Activated CD8-positive, alpha-beta memory T cell treated with anti-CD3 and anti-CD28 coated beads for 36 hours (primary cell): ENCODE data around the gene PHKB. TPM values are rescaled to one million over a fixed set of nuclear protein-coding genes. Genes with fewer than 3 reads are reported as not detected.
"Not testable (repeated sequence)": the region's sequence is repeated elsewhere in the genome, so short reads cannot be mapped to it uniquely, and the experiment has no call there.

ENCODE experiments used
- CTCF ChIA-PET: fragments of 350-600 bp; sonication (Branson Sonifier 250); formaldehyde crosslinking; loops from one replicate; lab custom pipeline; 2021; ENCODE audit warnings: antibody characterized with exemption; lab: Charles Lee
- POLR2A ChIA-PET: fragments of 350-600 bp; sonication (Branson Sonifier 250); formaldehyde crosslinking; loops from one replicate; lab custom pipeline; 2021; ENCODE audit warnings: antibody characterized with exemption; lab: Charles Lee
- total RNA-seq, 2 experiments: library from RNA; stranded (reverse); gene quantifications; one replicate each; pipeline ENCODE4 v1.2.3, GENCODE V29; 2021

PHKB gene
- total RNA-seq, 2 experiments from 2014 or later = 21.5 to 26.5 TPM

DNA sequence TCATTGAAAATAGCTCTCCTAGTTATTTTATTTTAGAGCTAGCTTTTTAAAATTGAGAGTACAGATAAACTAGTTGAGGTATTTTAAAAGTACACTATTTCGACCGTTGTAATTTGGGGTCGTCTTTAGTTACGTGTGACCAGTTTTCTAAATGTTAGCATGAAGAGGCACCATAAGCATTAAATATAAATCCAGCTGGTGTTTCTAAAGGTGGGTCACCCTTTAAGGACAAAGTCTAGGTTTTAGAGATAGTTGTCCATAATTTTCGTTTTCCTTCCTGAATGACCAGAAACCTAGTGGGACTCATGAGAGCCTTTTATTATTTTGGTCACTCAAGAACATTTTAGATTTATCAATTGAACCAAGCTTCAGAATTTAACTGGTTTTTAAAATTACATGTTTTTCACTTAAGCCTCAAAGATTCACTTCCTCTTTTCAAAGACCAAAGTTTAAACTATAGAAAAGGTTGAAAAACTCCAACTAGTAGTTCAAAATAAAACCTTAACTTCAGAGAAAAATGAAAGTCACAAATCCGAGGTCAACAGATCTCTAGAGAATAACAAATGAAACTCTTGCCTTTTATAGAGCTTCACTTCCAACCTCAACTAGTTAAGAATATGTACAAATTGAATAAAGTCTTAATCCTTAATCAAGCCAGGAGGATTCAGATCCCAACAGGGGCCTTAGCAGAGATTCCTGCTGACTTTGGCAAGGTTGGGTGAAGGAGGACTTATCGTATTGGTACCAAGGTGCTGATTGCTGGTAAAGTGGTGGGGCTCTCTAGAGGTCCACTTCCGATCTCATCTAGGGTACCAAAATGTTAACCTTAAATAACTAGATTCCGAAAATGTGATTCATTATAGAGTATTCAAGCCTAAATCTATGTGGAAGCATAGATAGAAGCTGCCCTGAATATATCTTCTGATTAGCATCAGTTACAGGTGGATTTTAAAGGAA lies 32.5 kb downstream of the PHKB start:
- CTCF ChIA-PET = no interaction called here
- POLR2A ChIA-PET = no interaction called here

DNA sequence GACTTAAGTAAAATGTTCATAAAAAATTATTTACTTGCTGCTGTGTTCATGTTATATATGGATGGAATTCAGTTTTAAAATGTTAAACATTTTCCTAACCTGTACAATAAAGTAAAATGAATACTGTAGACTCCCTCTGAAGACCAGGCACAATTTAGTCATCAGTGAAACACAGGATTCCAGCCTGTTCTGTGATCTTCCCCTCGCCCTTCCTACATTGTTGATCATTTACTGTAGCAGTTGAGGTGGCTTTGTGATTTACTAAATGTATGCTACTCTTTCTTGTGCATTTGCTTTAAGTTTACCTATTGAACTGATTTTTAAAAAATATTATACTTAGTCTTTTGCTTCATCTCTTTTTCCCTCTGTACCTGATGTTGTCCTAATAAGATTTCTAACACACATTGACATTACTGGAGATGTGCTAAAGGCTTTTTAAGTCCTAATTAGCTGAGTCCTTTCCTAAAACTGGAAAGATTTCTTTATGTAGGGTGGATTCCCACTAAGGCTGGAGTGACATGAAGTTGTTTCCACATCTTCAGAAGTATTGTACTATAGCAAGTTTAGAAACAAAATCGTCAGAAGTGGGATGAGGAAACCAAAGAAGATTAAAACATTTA lies 38.1 kb downstream of the PHKB start:
- ChIA-PET CTCF (no interaction called here), POLR2A (no interaction called here)

DNA sequence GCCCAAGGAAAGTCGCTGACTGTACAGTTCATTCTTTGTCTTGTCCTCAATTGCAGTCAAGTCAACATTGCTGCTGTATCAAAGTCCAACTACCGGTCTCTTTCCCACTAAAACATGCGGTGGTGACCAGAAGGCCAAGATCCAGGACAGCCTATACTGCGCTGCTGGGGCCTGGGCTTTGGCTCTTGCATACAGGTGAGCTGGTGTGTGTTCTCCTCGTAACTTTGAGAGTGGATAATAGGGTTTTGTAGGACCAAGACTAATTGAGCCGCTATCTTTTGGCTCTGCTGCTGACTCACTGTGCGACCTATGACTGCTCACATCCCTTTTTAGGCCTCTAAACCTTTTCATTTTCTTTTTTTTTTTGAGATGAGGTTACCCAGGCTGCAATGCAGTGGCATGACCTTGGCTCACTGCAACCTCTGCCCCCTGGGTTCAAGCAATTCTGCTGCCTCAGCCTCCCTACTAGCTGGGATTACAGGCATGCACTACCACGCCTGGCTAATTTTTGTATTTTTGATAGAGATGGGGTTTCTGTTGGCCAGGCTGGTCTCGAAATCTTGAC lies 38.7 kb downstream of the PHKB start:
- POLR2A ChIA-PET = no interaction called here

DNA sequence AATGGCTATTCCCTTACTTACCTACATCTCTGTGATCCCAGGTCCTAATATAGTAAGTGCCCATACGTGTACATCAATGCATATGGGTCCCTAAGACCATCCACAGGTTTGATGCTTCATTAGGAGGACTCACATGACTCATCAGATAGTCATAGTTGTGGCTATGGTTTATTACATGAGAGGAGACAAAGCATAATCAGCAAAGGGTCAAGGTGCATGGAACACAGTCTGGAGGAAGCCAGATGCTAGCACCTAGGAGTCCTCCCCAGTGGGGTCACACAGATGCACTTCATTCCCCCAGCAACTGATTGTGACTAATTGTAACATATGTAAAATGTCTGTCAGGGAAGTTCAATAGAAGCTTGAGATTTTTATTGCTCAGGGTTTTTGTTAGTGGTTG lies 42.8 kb downstream of the PHKB start:
- ChIA-PET POLR2A (no interaction called here), CTCF (interaction anchor here (0.6 kb wide), 1 partner anchor 136 kb away, joined by 3 read pairs; no protein-coding TSS in a partner anchor)

More for the DNA sequence above, 38.7 kb downstream of the PHKB start:
- CTCF ChIA-PET = no interaction called here

DNA sequence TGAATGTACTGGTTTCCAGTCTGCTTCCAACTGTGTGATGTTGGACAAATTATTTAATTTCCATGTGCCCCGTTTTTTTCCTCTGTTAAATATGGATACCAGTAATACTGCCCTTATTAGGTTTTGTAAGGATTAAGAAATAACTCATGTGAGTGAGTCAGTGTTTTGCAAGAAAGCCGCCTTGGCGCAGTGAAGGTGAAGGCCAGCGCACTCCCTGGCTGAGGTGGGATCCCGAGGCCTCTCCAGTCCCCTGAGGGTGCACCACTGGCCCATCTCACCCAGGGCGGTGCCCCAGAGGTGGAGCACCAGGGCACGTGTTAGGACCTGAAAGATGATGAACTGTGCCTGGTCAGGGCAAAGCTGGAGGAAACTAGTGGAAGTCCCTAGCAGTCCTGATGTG lies 43.5 kb downstream of the PHKB start:
- ChIA-PET POLR2A (no interaction called here), CTCF (no interaction called here)

DNA sequence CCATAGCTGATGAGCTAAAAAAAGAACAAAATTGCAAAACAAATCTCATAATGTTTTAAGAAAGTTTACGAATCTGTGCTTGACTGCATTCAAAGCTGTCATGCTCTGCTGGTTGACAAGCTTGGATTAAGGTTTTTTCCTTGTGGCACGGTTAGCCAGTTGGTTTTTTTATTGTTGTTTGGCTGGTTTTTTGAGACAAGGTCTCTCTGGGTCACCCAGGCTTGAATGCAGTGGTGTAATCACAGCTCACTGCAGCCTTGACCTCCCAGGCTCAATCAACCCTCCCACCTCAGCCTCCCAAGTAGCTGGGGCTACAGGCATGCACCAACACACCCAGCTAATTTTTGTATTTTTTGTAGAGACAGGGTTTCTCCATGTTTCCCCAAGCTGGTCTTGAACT lies 45.7 kb downstream of the PHKB start:
- ChIA-PET CTCF (no interaction called here), POLR2A (no interaction called here)

DNA sequence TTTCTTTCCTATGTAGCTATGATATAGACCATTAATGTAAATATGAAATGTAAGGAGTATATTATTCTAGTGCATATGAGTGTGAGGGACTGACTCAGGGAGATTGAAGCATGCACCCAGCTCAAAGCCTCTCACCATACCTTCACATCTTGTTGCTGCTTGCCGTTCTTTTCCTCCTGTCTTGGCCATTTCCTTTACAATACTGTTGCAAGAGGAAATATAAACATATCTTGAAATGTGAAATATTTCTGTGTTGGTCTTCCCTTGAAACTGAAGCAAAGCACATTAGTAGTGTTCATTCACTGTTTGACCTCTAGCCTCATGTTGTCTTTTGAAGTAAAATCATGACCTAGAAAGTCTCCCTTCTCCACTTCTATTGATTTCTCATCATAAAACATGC lies 46.6 kb downstream of the PHKB start:
- POLR2A ChIA-PET = no interaction called here
- CTCF ChIA-PET = no interaction called here

DNA sequence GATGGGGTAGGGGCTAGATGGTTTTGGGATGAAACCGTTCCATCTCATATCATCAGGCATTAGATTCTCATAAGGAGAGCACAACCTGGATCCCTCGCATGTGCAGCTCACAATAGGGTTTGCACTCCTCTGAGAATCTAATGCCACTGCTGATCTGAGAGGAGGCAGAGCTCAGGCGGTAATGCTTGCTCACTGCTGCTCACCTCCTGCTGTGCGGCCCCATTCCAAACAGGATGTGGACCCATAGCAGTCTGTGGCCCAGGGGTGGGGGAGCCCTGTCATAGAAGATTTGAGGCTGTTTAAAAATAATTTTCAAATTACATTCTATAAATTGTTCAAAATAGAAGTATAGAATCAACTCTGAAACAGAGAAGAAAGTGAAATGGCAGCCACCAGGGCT lies 50.8 kb downstream of the PHKB start:
- ChIA-PET POLR2A (no interaction called here), CTCF (no interaction called here)

DNA sequence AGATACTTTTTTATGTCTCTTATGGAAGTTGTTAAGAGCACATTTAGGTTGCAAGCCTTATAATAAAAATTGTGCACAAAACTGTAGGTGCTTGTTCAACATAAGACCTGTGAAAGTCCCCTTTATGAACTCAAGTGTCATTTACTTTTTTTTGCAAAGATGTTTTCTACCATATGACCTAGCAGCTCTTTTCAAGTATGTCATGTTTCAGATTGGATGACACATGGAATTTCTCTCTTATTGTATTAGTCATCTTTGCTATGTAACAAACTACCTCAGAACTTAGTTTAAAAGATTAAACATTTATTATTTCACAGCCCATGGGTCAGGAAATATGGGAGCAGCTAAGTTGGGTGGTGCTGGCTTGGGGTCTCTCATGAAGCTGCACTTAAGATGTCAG lies 57.9 kb downstream of the PHKB start:
- POLR2A ChIA-PET = no interaction called here
- CTCF ChIA-PET = no interaction called here

DNA sequence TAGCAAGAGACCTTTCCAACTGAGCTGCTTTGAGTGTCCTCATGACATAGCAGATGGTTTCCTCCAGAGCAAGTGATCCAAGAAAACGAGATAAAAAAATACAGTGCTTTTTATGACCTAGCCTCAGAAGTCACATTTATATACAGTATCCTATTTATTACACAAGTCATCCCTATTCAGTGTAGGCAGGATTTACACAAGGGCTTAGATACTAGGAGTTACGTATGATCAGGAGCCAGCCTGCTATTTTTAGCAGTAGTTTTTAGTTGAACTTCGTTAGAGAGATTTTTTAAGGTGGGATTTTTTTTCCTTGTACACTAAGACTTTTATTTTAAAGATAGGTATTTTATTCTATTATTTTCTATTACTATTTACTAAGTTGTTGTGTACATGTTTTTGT lies 58.4 kb downstream of the PHKB start:
- CTCF ChIA-PET = no interaction called here
- POLR2A ChIA-PET = no interaction called here

DNA sequence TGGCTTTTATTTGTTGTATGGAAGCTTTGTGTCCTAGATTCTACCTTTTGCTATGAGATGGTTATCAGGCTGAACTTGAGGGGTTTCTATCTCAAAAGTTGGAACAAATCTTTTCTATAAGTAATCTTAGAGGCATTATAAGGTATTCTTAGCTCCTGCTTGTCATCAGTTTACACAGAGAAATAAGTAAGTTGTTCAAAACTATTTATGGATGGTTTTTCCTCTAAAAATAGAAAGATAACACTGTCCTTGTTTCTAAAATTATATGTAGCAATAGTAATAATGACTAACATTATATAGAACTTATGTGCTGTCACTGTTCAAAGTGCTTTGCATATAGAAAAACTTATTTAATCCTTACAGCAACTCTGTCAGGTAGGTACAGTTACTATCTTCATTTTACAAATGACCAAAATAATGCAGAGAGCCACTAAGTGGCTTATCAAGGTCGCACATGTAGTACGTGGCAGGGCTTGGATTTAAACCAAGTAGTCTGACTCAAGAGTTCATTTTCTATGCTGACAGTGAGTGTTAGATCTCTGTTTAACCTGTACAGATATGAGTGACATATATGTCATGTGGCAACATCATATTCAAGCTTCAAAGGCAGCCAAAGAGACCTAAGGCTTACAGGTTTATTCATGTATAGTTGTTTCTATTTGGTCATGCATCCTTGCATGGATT lies 59.0 kb downstream of the PHKB start:
- ChIA-PET POLR2A (no interaction called here), CTCF (no interaction called here)

DNA sequence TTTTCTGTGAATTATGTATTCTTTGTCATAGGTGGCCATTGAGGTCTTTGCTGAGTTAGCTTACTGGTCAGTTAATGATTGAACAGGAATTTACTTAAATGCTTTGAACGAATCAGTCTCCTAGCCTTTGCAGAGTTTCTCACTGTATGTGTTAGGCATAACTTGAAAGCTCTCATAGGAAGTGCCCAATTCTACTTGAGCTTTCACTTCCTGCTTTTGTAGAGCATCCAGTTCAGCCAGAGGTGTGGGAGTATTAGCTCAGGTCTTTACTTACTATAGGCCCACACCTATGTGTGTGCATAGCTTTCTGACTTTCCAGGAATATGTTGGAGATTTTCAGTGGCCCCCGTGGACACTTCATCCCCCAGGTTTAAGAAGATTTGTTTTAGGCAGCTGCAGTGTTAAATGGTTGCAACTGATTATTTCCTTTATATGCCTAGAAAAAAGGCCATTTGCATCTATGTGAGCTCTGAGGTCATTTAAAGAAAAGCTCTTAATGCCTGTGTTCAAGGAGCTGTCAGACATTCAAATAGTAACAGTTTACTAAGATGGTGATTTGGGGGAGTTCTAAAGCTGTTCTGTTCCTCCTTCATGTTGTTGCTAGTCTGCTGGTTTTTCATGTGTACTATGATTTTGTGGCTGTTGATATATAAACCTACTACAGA lies 62.3 kb downstream of the PHKB start:
- ChIA-PET POLR2A (no interaction called here), CTCF (no interaction called here)

DNA sequence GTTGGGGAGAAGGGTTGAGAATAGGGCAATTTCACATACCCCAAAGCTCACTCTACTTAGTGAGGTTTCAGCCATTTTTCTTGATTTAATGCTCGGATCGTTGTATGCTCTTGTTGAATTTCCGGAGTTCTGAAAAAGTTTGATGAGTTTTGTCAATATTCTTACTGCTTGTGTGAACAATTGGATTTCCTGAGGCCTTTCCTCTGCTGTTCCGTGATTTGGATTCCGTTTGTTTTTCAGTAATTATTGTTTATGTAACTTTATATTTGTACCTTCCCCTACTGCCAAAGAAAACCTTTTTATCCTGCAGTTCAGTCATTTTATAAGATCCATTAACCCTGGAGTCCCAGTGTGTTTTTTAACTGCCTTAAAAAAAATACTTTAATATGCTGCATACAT lies 62.9 kb downstream of the PHKB start:
- POLR2A ChIA-PET = no interaction called here

DNA sequence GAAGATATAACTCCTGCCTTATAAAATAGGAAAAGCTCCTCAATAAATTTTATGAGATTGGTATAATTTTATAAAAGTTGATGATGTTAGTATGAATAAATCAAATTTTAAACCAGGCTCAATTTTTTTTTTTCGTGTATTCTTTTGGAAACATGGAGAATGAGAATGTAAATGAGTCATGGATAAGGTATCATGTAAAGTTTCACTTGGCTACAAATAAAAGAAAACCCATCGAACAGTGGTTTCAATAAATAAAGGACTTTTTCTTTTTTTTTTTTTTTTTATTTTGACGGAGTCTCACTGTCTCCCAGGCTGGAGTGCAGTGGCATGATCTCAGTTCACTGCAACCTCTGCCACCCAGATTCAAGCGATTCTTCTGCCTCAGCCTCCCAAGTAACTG lies 67.3 kb downstream of the PHKB start:
- ChIA-PET POLR2A (no interaction called here), CTCF (no interaction called here)

More for the DNA sequence above, 62.9 kb downstream of the PHKB start:
- CTCF ChIA-PET = no interaction called here

DNA sequence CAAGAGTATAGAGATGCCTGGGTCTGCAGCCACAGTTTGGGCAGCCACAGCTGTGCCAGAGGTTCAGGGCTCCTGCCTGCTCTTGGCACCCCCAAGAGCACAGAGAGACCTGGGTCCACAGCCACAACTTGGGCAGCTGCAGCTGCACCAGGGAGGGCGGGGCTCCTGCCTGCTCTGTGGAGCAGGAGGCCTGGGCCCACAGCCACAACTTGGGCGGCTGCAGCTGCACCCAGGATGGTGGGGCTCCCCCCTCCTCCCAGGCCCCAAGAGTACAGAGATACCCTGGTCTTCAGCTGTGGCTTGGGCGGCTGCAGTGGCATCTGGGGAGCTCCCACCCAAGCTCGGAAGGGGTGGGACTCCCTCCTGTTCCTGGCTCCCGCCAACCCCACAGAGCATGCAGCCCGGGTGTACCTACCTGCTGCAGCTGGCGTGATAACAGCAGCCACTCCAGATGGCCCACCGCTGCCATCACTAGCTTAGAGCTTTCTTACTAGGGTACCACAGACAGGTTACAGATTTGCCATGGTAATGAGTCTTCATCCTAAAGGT lies 72.7 kb downstream of the PHKB start:
- CTCF ChIA-PET = no interaction called here
- POLR2A ChIA-PET = no interaction called here

DNA sequence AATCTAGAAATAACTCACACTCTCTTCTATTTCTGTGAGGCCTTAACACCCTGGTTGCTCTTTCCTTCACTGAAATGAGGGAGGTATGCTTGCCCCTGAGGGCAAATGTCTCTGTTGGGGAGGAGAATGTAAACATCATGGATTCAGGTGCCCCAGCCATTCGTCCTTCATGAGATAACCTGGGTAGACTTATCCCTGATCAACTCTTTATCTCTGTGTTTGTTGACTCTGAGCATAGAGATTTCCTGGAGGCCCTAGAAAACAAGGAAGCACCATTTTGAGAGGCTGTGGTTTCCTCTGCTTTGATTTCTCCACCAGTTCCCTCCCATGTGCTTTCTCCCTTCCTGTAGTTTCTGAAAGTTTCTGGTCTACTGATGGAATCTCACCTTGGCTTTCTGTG lies 77.3 kb downstream of the PHKB start:
- ChIA-PET CTCF (no interaction called here), POLR2A (no interaction called here)

DNA sequence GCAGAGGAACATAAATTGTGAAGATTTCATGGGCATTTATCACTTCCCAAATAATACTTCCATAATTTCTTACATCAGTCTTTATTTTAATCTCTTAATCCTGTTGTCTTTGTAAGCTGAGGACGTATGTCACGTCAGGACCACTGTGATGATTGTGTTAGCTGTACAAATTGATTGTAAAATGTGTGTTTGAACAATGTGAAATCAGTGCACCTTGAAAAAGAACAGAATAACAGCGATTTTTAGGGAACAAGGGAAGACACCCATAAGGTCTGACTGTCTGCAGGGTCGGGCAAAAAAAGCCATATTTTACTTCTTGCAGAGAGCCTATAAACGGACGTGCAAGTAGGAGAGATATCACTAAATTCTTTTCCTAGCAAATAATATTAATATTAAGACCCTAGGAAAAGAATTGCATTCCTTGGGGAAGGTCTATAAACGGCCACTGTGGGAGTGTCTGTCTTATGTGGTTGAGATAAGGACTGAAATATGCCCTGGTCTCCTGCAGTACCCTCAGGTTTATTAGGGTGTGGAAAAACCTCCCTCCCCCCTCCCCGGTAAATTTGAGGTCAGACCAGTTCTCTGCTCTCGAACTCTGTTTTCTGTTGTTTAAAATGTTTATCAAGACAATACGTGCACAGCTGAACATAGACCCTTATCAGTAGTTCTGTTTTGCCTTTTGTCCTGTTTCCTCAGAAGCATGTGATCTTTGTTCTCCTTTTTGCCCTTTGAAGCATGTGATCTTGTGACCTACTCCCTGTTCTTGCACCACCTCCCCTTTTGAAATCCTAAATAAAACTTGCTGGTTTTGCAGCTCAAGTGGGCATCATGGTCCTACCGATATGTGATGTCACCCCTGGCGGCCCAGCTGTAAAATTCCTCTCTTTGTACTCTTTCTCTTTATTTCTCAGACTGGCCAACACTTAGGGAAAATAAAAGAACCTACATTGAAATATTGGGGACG lies 78.9 kb downstream of the PHKB start:
- POLR2A ChIA-PET = not testable (repeated sequence)

DNA sequence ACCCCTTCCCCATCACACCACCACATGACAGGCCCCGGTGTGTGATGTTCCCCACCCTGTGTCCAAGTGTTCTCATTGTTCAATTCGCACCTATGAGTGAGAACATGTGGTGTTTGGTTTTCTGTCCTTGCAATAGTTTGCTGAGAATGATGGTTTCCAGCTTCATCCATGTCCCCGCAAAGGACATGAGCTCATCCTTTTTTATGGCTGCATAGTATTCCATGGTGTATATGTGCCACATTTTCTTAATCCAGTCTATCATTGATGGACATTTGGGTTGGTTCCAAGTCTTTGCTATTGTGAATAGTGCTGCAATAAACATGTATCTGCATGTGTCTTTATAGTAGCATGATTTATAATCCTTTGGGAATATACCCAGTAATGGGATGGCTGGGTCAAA lies 80.0 kb downstream of the PHKB start:
- POLR2A ChIA-PET, CTCF ChIA-PET: not testable (repeated sequence)

More for the DNA sequence above, 78.9 kb downstream of the PHKB start:
- CTCF ChIA-PET = not testable (repeated sequence)
